GM23338 (cell line): ENCODE results near the gene POU2AF2. TPM values are rescaled to one million over a fixed set of nuclear protein-coding genes. Genes with fewer than 3 reads are reported as not detected.
"Not testable (repeated sequence)": the region's sequence is repeated elsewhere in the genome, so short reads cannot be mapped to it uniquely, and the experiment has no call there.

Source experiments
- ATAC-seq: fragments of 200-7000 bp; cut with Tn5 transposase; 3 replicates; pipeline ENCODE4 v1.9.1; 2020
- DNase-seq: peaks from one replicate; pipeline ENCODE4 v3.0.0-alpha.2; 2015; ENCODE audit warnings: low spot score
- H2AFZ ChIP-seq: fragments of 200-600 bp; sonication (generic); 2 replicates; pipeline ENCODE4 v1.8.0; 2016; ENCODE audit warnings: antibody characterized with exemption, mild to moderate bottlenecking, moderate library complexity
- H3F3A ChIP-seq: fragments of 200-600 bp; sonication (generic); replicated peaks from 2 replicates; pipeline ENCODE4 v1.8.0; 2017; ENCODE audit warnings: antibody characterized with exemption, mixed run types, low read depth
- H3K27ac ChIP-seq: fragments of 200-600 bp; sonication (generic); 2 replicates; pipeline ENCODE4 v1.6.1; 2016; ENCODE audit warnings: low read depth
- H3K27me3 ChIP-seq: fragments of 200-600 bp; sonication (generic); 2 replicates; pipeline ENCODE4 v1.8.0; 2016; ENCODE audit warnings: mild to moderate bottlenecking, mixed run types, moderate library complexity; ENCODE audit not compliant: insufficient read depth
- H3K36me3 ChIP-seq: fragments of 200-600 bp; sonication (generic); 2 replicates; pipeline ENCODE4 v1.8.0; 2016; ENCODE audit warnings: mild to moderate bottlenecking; ENCODE audit not compliant: insufficient read depth
- H3K4me1 ChIP-seq: fragments of 200-600 bp; sonication (generic); 2 replicates; pipeline ENCODE4 v1.8.0; 2016; ENCODE audit warnings: mild to moderate bottlenecking, moderate library complexity; ENCODE audit not compliant: insufficient read depth
- H3K4me2 ChIP-seq: fragments of 200-600 bp; sonication (generic); 2 replicates; pipeline ENCODE4 v1.7.1; 2017; ENCODE audit warnings: mixed run types
- H3K4me3 ChIP-seq: fragments of 200-600 bp; sonication (generic); 2 replicates; pipeline ENCODE4 v1.6.1; 2016; ENCODE audit warnings: mixed run types
- H3K79me2 ChIP-seq: fragments of 200-600 bp; sonication (generic); replicated peaks from 2 replicates; pipeline ENCODE4 v1.8.0; 2017; ENCODE audit warnings: mild to moderate bottlenecking; ENCODE audit not compliant: insufficient read depth
- H3K9me2 ChIP-seq: fragments of 200-600 bp; sonication (generic); 2 replicates; pipeline ENCODE4 v1.8.0; 2017; ENCODE audit not compliant: insufficient read depth
- H4K20me1 ChIP-seq: fragments of 200-600 bp; sonication (generic); replicated peaks from 2 replicates; pipeline ENCODE4 v1.8.0; 2017; ENCODE audit warnings: mild to moderate bottlenecking; ENCODE audit not compliant: insufficient read depth
- H3K27ac Mint-ChIP-seq: 2 replicates; pipeline ENCODE4 v1.8.0; 2020; ENCODE audit warnings: inconsistent platforms, mild to moderate bottlenecking, moderate library complexity, mixed read lengths
- H3K27me3 Mint-ChIP-seq: 3 replicates; pipeline ENCODE4 v1.8.0; 2022; ENCODE audit warnings: low read depth, mild to moderate bottlenecking, moderate library complexity, mixed read lengths, inconsistent platforms; ENCODE audit not compliant: insufficient read depth, poor library complexity
- H3K36me3 Mint-ChIP-seq: 3 replicates; pipeline ENCODE4 v1.8.0; 2021; ENCODE audit warnings: low read depth, mild to moderate bottlenecking, inconsistent platforms, moderate library complexity, mixed read lengths
- H3K4me1 Mint-ChIP-seq: 3 replicates; pipeline ENCODE4 v1.8.0; 2020; ENCODE audit warnings: mild to moderate bottlenecking, inconsistent platforms, mixed read lengths
- H3K4me3 Mint-ChIP-seq: 3 replicates; pipeline ENCODE4 v1.8.0; 2021; ENCODE audit warnings: moderate library complexity, mild to moderate bottlenecking, inconsistent platforms, mixed read lengths
- H3K9me3 Mint-ChIP-seq: 3 replicates; pipeline ENCODE4 v1.8.0; 2020; ENCODE audit warnings: moderate library complexity, mild to moderate bottlenecking, inconsistent platforms, mixed read lengths
- CREB1 ChIP-seq: fragments of 250-450 bp; sonication (Bioruptor Pico); IDR thresholded peaks from 2 replicates; pipeline ENCODE4 v1.5.0; 2020; ENCODE audit warnings: low read depth, mild to moderate bottlenecking, moderate library complexity
- CTCF ChIP-seq, 2 experiments: fragments of 200-600 bp in 1 of 2; sonication (generic) in 1 of 2; conservative IDR thresholded peaks; 2 replicates each; pipeline versions ENCODE4 v1.5.1 to v1.6.1; 2016 to 2017; ENCODE audit warnings: antibody characterized with exemption in 2 of 2, low read depth in 2 of 2, mild to moderate bottlenecking in 2 of 2, moderate library complexity in 1 of 2
- ETS1 ChIP-seq: IDR thresholded peaks from 2 replicates; pipeline ENCODE4 v1.6.1; 2016; ENCODE audit warnings: antibody characterized with exemption
- JUNB ChIP-seq: IDR thresholded peaks from one replicate; pipeline ENCODE4 v1.6.1; 2016; ENCODE audit warnings: antibody characterized with exemption; ENCODE audit not compliant: unreplicated experiment
- NANOG ChIP-seq: IDR thresholded peaks from 2 replicates; pipeline ENCODE4 v1.6.1; 2016; ENCODE audit warnings: antibody characterized with exemption, borderline replicate concordance
- POLR2AphosphoS5 ChIP-seq: IDR thresholded peaks from 2 replicates; pipeline ENCODE4 v1.6.1; 2016; ENCODE audit warnings: antibody characterized with exemption, low read depth
- REST ChIP-seq: IDR thresholded peaks from one replicate; pipeline ENCODE4 v1.6.1; 2018; ENCODE audit warnings: antibody characterized with exemption; ENCODE audit not compliant: unreplicated experiment
- STAT1 ChIP-seq: IDR thresholded peaks from one replicate; pipeline ENCODE4 v1.6.1; 2016; ENCODE audit warnings: antibody characterized with exemption; ENCODE audit not compliant: unreplicated experiment
- ZNF114 ChIP-seq: fragments of 250-450 bp; sonication (Bioruptor Pico); IDR thresholded peaks from 2 replicates; pipeline ENCODE4 v1.5.0; 2020; ENCODE audit warnings: mild to moderate bottlenecking, moderate library complexity
- ZNF331 ChIP-seq: fragments of 250-450 bp; sonication (Bioruptor Pico); IDR thresholded peaks from 2 replicates; pipeline ENCODE4 v1.5.0; 2020; ENCODE audit warnings: low read depth, mild to moderate bottlenecking, moderate library complexity
- polyA plus RNA-seq: library from polyadenylated mRNA; unstranded; fragments of >200 nt; fragmentation: Nextera tagmentation; extraction: Ambion mirVana; gene quantifications from 2 replicates; pipeline ENCODE4 v1.2.1, GENCODE V29; 2016
- total RNA-seq: library from RNA; depleted of rRNA; stranded (reverse); fragments of >200 nt; shearing (Covaris generic); gene quantifications from 2 replicates; pipeline ENCODE4 v1.2.3, GENCODE V29; 2014

The POU2AF2 gene
- total and polyA plus RNA-seq, 2 experiments from 2014 or later, result not detected

- Histone ChIP-seq H3K4me2 (peak overlapping the region; percentile 73), H2AFZ (peak overlapping the region; percentile 99; the same call in 1 of the 2 replicates), H3K4me3 (peak overlapping the region; percentile 50)
- H3K4me1 Mint-ChIP-seq, H3K4me3 Mint-ChIP-seq, H3K36me3 ChIP-seq, H4K20me1 ChIP-seq, H3K27me3 Mint-ChIP-seq, H3K36me3 Mint-ChIP-seq, DNase-seq, ATAC-seq, H3K27me3 ChIP-seq, H3F3A ChIP-seq, H3K79me2 ChIP-seq, H3K9me3 Mint-ChIP-seq, H3K27ac Mint-ChIP-seq, H3K27ac ChIP-seq, H3K9me2 ChIP-seq, H3K4me1 ChIP-seq: not testable (repeated sequence)
Observed at GRCh38 chr11:111221936-111222335, 23.6 kb upstream of the POU2AF2 start.

GRCh38 chr11:111222821-111223455, 22.6 kb upstream of the POU2AF2 start:
- not testable (repeated sequence) for H3K4me3 Mint-ChIP-seq, H3K4me2 ChIP-seq, H3K27me3 Mint-ChIP-seq, H3K4me1 ChIP-seq, H3K9me2 ChIP-seq, ATAC-seq, H3K36me3 ChIP-seq, H2AFZ ChIP-seq, H3K27ac ChIP-seq, H3F3A ChIP-seq, H3K27me3 ChIP-seq, H3K4me3 ChIP-seq, H3K4me1 Mint-ChIP-seq, H4K20me1 ChIP-seq, H3K36me3 Mint-ChIP-seq, H3K9me3 Mint-ChIP-seq, DNase-seq, H3K79me2 ChIP-seq
- peak overlapping the region; percentile 70; the same call in 1 of the 2 replicates for H3K27ac Mint-ChIP-seq

- peaks cover 8% of the 10 kb centered on the region; the same call in 1 of the 3 replicates for H3K9me3 Mint-ChIP-seq
- H3K79me2 ChIP-seq, result no peaks in the 10 kb centered on the region
- H3K4me3 Mint-ChIP-seq, result no peak overlapping the region
- H3K4me2 ChIP-seq, result no peak overlapping the region
- H3K36me3 ChIP-seq, result no peaks in the 10 kb centered on the region
- ATAC-seq (no peak), DNase-seq (no peak)
- no peak overlapping the region for H3K27ac ChIP-seq
- no peaks in the 10 kb centered on the region for H3K4me1 ChIP-seq
- H3K27me3 ChIP-seq, result 0 out of 2 replicates have a peak, but pooled peaks cover 7% of the 10 kb centered on the region
- H3K9me2 ChIP-seq, result no peaks in the 10 kb centered on the region
- H3K27me3 Mint-ChIP-seq, result no peaks in the 10 kb centered on the region
- no peaks in the 10 kb centered on the region for H4K20me1 ChIP-seq
- TF ChIP-seq ZNF114 (CRISPR knock-in tag), result no peak
- no peak for TF ChIP-seq CREB1 (CRISPR knock-in tag)
- TF ChIP-seq POLR2AphosphoS5, result no peak
- no peak for TF ChIP-seq REST
- no peak for TF ChIP-seq CTCF (conservative IDR thresholded peaks at IDR 0.05; ENCODE audit: low read depth in 2 of 2)
- no peak for TF ChIP-seq ZNF331 (CRISPR knock-in tag)
- no peak for TF ChIP-seq JUNB
- no peak for TF ChIP-seq ETS1
- no peak for TF ChIP-seq STAT1
- no peak for TF ChIP-seq NANOG
- H2AFZ ChIP-seq, result no peak overlapping the region
- no peaks in the 10 kb centered on the region for H3F3A ChIP-seq
- no peak overlapping the region for H3K4me3 ChIP-seq
- peaks cover 3% of the 10 kb centered on the region; the same call in 2 of the 3 replicates for H3K4me1 Mint-ChIP-seq
- H3K36me3 Mint-ChIP-seq, result no peaks in the 10 kb centered on the region
- no peak overlapping the region for H3K27ac Mint-ChIP-seq
Observed at GRCh38 chr11:111225881-111226280, 19.6 kb upstream of the POU2AF2 start.
